DOHH2 (cell line): Measurements from ENCODE around the gene SYCN.

Experiments used
- H3F3A ChIP-seq: fragments of 200-600 bp; sonication (generic), shearing (Covaris generic); 2 replicates; pipeline ENCODE4 v1.6.0; 2016; ENCODE audit warnings: antibody characterized with exemption, mild to moderate bottlenecking; ENCODE audit not compliant: control insufficient read depth, insufficient read depth
- H3K27ac ChIP-seq: fragments of 200-600 bp; sonication (generic); 2 replicates; pipeline ENCODE4 v1.5.1; 2014; ENCODE audit warnings: low read depth, mild to moderate bottlenecking, low read length, moderate library complexity
- H3K27me3 ChIP-seq: fragments of 200-600 bp; sonication (generic); 2 replicates; pipeline ENCODE4 v1.6.1; 2014; ENCODE audit warnings: mild to moderate bottlenecking, low read length, mixed read lengths; ENCODE audit not compliant: control insufficient read depth
- H3K36me3 ChIP-seq: fragments of 200-600 bp; sonication (generic); 2 replicates; pipeline ENCODE4 v1.6.1; 2014; ENCODE audit warnings: mild to moderate bottlenecking, low read length, moderate library complexity, mixed read lengths; ENCODE audit not compliant: control insufficient read depth
- H3K4me1 ChIP-seq: fragments of 200-600 bp; sonication (generic); 2 replicates; pipeline ENCODE4 v1.6.1; 2014; ENCODE audit warnings: mild to moderate bottlenecking, low read length, mixed read lengths; ENCODE audit not compliant: control insufficient read depth
- H3K4me2 ChIP-seq: fragments of 200-600 bp; sonication (generic); 2 replicates; pipeline ENCODE4 v1.6.0; 2014; ENCODE audit warnings: mild to moderate bottlenecking, low read length, moderate library complexity
- H3K4me3 ChIP-seq: fragments of 200-600 bp; sonication (generic); 2 replicates; pipeline ENCODE4 v1.5.1; 2014; ENCODE audit warnings: mild to moderate bottlenecking, low read length, mixed read lengths
- H3K79me2 ChIP-seq: fragments of 200-600 bp; sonication (generic); 2 replicates; pipeline ENCODE4 v1.6.1; 2014; ENCODE audit warnings: mild to moderate bottlenecking, low read length, mixed read lengths; ENCODE audit not compliant: control insufficient read depth
- H3K9me2 ChIP-seq: fragments of 200-600 bp; sonication (generic); replicated peaks from 2 replicates; pipeline ENCODE4 v1.6.1; 2014; ENCODE audit warnings: mild to moderate bottlenecking, low read length, mixed read lengths; ENCODE audit not compliant: control insufficient read depth
- H3K9me3 ChIP-seq: fragments of 200-600 bp; sonication (generic); 2 replicates; pipeline ENCODE4 v1.6.1; 2014; ENCODE audit warnings: antibody characterized with exemption, low read length, mixed read lengths; ENCODE audit not compliant: control insufficient read depth, insufficient read depth
- H4K20me1 ChIP-seq: fragments of 200-600 bp; sonication (generic); 2 replicates; pipeline ENCODE4 v1.6.0; 2014; ENCODE audit warnings: low read depth, mild to moderate bottlenecking, antibody characterized with exemption, low read length, moderate library complexity; ENCODE audit not compliant: control insufficient read depth, insufficient read depth
- EZH2phosphoT487 ChIP-seq: fragments of 200-600 bp; sonication (generic); IDR thresholded peaks from 2 replicates; pipeline ENCODE4 v1.6.1; 2017; ENCODE audit warnings: borderline replicate concordance, mild to moderate bottlenecking, antibody characterized with exemption, low read length, moderate library complexity, mixed read lengths
- TF ChIP-seq, protein P1 (sequence below): fragments of 200-600 bp; sonication (generic); IDR thresholded peaks from one replicate; pipeline ENCODE4 v1.5.1; 2014; ENCODE audit warnings: antibody characterized with exemption, mild to moderate bottlenecking, low read depth, low read length; ENCODE audit not compliant: poor library complexity, severe bottlenecking

Gene SYCN

DNA sequence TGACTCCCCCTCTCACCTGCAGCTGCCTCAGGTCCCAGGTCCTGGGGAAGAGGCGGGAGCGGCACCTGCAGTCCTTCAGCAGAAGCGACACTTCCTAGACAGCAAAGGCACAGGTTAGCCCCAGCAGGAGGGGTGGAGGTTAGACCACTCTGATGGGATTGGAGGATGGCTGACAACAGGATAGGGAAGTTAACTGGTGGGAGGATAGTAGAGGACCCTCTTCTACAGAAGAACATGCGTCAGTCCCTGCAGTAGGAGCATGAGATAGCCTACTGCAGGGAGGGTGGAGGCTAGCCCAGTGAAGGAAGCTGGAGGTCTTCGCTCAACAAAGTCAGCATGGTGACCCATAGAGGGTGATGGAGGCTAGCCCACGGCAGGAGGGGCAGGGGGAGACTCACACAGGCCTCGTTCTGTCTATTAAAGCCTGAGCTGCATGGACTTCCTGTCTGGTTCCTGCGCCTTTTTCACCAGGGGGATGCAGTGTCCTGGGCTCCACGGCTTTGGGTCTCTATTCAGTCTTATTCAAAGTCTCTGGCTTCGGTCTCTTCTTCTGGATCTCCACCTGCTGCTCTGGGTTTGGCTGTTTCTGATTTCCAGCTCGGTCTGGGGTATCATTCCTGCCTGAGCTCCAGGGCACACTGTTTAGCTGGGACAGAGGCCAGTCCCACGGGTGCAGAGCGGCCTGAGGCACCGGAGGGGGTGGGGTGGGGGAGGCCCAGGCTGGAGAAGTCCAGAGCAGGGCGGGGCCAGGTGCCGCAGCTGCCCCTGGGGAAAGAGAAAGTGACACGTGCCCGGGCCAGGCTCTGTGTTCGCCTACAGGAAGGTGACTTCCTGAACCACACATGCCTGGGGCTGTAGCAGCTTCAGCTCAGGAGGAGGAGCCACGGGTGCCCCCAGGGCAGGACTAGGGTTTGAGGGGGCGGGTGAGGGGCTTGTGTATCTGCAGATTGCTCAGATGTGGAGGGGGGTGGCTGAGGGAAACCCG, 33.4 kb upstream of the SYCN start:
- H3K4me3 ChIP-seq = no peak overlapping the region
- no peaks in the 10 kb centered on the region for H3K9me3 ChIP-seq
- 0 out of 2 replicates have a peak, but pooled peaks cover 3% of the 10 kb centered on the region for H3K27me3 ChIP-seq
- H4K20me1 ChIP-seq = no peaks in the 10 kb centered on the region
- peaks cover 8% of the 10 kb centered on the region for H3K4me1 ChIP-seq
- H3K79me2 ChIP-seq = no peaks in the 10 kb centered on the region
- H3K9me2 ChIP-seq = no peaks in the 10 kb centered on the region
- H3K36me3 ChIP-seq = no peaks in the 10 kb centered on the region
- H3K27ac ChIP-seq = no peak overlapping the region
- peak overlapping the region; percentile 40 for H3K4me2 ChIP-seq
- TF ChIP-seq, protein P1, sequence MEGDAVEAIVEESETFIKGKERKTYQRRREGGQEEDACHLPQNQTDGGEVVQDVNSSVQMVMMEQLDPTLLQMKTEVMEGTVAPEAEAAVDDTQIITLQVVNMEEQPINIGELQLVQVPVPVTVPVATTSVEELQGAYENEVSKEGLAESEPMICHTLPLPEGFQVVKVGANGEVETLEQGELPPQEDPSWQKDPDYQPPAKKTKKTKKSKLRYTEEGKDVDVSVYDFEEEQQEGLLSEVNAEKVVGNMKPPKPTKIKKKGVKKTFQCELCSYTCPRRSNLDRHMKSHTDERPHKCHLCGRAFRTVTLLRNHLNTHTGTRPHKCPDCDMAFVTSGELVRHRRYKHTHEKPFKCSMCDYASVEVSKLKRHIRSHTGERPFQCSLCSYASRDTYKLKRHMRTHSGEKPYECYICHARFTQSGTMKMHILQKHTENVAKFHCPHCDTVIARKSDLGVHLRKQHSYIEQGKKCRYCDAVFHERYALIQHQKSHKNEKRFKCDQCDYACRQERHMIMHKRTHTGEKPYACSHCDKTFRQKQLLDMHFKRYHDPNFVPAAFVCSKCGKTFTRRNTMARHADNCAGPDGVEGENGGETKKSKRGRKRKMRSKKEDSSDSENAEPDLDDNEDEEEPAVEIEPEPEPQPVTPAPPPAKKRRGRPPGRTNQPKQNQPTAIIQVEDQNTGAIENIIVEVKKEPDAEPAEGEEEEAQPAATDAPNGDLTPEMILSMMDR = no peak
- no peak for TF ChIP-seq EZH2phosphoT487
- H3F3A ChIP-seq = no peaks in the 10 kb centered on the region

GRCh38 chr19:39236527-39236926, 32.5 kb upstream of the SYCN start:
- no peaks in the 10 kb centered on the region for H3K9me2 ChIP-seq
- H3K4me1 ChIP-seq = peaks cover 8% of the 10 kb centered on the region
- no peaks in the 10 kb centered on the region for H3K79me2 ChIP-seq
- H3F3A ChIP-seq = no peaks in the 10 kb centered on the region
- H3K9me3 ChIP-seq = no peaks in the 10 kb centered on the region
- H3K36me3 ChIP-seq = no peaks in the 10 kb centered on the region
- H3K4me3 ChIP-seq = no peak overlapping the region
- no peaks in the 10 kb centered on the region for H4K20me1 ChIP-seq
- 0 out of 2 replicates have a peak, but pooled peaks cover 3% of the 10 kb centered on the region for H3K27me3 ChIP-seq
- no peak for TF ChIP-seq EZH2phosphoT487
- TF ChIP-seq, protein P1 = no peak
- no peak overlapping the region for H3K27ac ChIP-seq
- no peak overlapping the region for H3K4me2 ChIP-seq

DNA sequence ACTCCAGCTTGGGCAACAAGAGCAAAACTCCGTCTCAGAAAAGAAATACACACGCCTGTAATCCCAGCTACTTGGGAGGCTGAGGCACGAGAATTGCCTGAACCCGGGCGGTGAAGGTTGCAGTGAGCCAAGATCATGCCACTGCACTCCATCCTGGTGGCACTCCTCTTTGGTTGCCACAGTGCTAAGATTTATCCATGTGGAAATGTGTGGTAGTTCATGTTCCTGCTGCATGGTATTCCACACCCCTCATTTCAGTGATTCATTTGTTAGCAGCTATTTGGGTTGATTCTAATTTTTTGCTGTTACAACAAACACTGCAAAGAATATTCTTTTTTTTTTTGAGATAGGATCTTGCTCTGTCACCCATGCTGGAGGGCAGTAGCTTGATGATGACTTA, 28.6 kb upstream of the SYCN start:
- no peak for TF ChIP-seq EZH2phosphoT487
- TF ChIP-seq, protein P1 = no peak

More for the DNA sequence above, 28.6 kb upstream of the SYCN start:
- Histone ChIP-seq H3K27ac (no peak overlapping the region), H3K9me2 (no peaks in the 10 kb centered on the region), H4K20me1 (no peaks in the 10 kb centered on the region), H3K79me2 (no peaks in the 10 kb centered on the region), H3K36me3 (no peaks in the 10 kb centered on the region), H3K4me2 (no peak overlapping the region), H3K4me1 (peaks cover 4% of the 10 kb centered on the region), H3K9me3 (no peaks in the 10 kb centered on the region), H3K4me3 (no peak overlapping the region), H3F3A (no peaks in the 10 kb centered on the region), H3K27me3 (0 out of 2 replicates have a peak, but pooled peaks cover 3% of the 10 kb centered on the region)
